NT2/D1 (cell line): Measurements from ENCODE around the gene GCM1.

Experiments used
- SUZ12 ChIP-seq: IDR thresholded peaks from 2 replicates; pipeline ENCODE4 v1.6.1; 2011; ENCODE audit not compliant: insufficient read length, insufficient read depth; ENCODE audit errors: extremely low read depth
- YY1 ChIP-seq: IDR thresholded peaks from 2 replicates; pipeline ENCODE4 v1.6.1; 2011; ENCODE audit not compliant: insufficient read length, insufficient read depth

DNA sequence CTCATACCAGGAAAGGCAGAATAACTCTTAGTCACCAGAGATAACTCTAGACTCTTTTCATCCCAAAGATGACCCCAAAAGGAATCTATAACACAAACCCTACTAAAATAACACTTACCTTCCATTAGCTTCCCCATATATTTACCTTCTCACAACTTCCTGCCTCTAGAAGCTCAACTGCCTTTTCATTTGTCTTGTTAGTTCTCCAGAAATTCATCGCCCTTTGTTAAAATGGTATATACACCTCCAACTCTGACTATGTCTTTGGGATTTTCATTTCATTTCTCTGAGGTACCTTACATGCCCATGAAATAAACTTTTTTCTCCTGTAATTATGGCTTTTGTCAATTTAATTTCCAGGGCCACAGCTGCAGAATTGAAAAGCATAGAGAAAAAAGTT, 33.5 kb downstream of the GCM1 start:
- no peak for TF ChIP-seq YY1
- TF ChIP-seq SUZ12, result no peak
